VCaP (cell line): ENCODE data around the gene URM1.

ENCODE experiments used
- H3K27ac ChIP-seq: fragments of 450-650 bp; 2 replicates; pipeline ENCODE4 v1.5.1; 2017
- TF ChIP-seq, protein P1 (sequence below): fragments of 450-650 bp; conservative IDR thresholded peaks from 2 replicates; pipeline ENCODE4 v1.5.1; 2017; ENCODE audit warnings: mild to moderate bottlenecking, moderate library complexity

URM1 gene

DNA sequence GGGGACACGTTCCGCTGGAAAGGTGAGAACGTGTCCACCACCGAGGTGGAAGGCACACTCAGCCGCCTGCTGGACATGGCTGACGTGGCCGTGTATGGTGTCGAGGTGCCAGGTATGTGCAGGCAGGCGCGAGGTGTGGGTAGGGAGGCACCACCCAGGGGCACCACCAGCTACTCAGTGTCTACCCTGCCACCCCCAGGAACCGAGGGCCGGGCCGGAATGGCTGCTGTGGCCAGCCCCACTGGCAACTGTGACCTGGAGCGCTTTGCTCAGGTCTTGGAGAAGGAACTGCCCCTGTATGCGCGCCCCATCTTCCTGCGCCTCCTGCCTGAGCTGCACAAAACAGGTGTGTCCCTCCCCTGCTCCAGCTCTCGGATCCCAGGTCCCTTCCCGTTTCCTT is 15.7 kb upstream of the URM1 start:
- TF ChIP-seq, protein P1, sequence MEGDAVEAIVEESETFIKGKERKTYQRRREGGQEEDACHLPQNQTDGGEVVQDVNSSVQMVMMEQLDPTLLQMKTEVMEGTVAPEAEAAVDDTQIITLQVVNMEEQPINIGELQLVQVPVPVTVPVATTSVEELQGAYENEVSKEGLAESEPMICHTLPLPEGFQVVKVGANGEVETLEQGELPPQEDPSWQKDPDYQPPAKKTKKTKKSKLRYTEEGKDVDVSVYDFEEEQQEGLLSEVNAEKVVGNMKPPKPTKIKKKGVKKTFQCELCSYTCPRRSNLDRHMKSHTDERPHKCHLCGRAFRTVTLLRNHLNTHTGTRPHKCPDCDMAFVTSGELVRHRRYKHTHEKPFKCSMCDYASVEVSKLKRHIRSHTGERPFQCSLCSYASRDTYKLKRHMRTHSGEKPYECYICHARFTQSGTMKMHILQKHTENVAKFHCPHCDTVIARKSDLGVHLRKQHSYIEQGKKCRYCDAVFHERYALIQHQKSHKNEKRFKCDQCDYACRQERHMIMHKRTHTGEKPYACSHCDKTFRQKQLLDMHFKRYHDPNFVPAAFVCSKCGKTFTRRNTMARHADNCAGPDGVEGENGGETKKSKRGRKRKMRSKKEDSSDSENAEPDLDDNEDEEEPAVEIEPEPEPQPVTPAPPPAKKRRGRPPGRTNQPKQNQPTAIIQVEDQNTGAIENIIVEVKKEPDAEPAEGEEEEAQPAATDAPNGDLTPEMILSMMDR, result no peak
- H3K27ac ChIP-seq, result no peak overlapping the region

GRCh38 chr9:128358090-128358489 is 13.1 kb upstream of the URM1 start:
- H3K27ac ChIP-seq, result no peak overlapping the region
- TF ChIP-seq, protein P1, result no peak

GRCh38 chr9:128358861-128359260 is 12.3 kb upstream of the URM1 start:
- TF ChIP-seq, protein P1, result no peak
- H3K27ac ChIP-seq, result no peak overlapping the region

DNA sequence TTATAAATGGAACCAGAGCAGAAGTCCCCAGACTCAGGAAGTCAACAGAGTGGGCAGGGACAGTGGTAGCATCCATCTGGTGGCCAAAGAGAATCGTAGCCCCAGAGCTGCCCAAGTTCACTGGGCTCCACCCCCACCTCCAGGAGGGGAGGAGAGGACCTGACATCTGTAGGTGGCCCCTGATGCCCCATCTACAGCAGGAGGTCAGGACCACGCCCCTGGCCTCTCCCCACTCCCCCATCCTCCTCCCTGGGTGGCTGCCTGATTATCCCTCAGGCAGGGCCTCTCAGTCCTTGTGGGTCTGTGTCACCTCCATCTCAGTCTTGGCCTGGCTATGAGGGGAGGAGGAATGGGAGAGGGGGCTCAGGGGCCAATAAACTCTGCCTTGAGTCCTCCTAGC is 10.3 kb upstream of the URM1 start:
- peak overlapping the region; percentile 87 for H3K27ac ChIP-seq
- TF ChIP-seq, protein P1, result no peak

GRCh38 chr9:128361296-128361985 is 9.7 kb upstream of the URM1 start:
- TF ChIP-seq, protein P1, result no peak
- peak overlapping the region; percentile 87 for H3K27ac ChIP-seq

GRCh38 chr9:128361986-128362646 is 9.1 kb upstream of the URM1 start:
- TF ChIP-seq, protein P1, result peak; percentile 94
- H3K27ac ChIP-seq, result peak overlapping the region; percentile 87

GRCh38 chr9:128362774-128363173 is 8.4 kb upstream of the URM1 start:
- TF ChIP-seq, protein P1, result no peak
- peak overlapping the region; percentile 87 for H3K27ac ChIP-seq
